Panc1 (cell line): ENCODE data around the gene FANK1. TPM values are rescaled to one million over a fixed set of nuclear protein-coding genes. Genes with fewer than 3 reads are reported as not detected.

Experiments used
- total RNA-seq: library from RNA; stranded (reverse); gene quantifications from one replicate; pipeline ENCODE4 v1.2.1, GENCODE V29; 2021; ENCODE audit not compliant: unreplicated experiment

FANK1 gene
- total RNA-seq, 1 experiment from 2014 or later, result 19.1 TPM

Other genes starting within 250 kb of the FANK1 start
- gene TEX36, start 213.4 kb upstream of the FANK1 start, total RNA-seq, result not detected
- 36.3 TPM for gene EDRF1, start 176.9 kb upstream of the FANK1 start, total RNA-seq
- not detected for gene MMP21, start 120.7 kb upstream of the FANK1 start, total RNA-seq
- 103 TPM for gene UROS, start 73.3 kb upstream of the FANK1 start, total RNA-seq
- 123 TPM for gene BCCIP, start 73.0 kb upstream of the FANK1 start, total RNA-seq
- gene DHX32, start 15.3 kb upstream of the FANK1 start, total RNA-seq, result 117 TPM